Measurements from ENCODE around the gene SIRPD. TPM values are rescaled to one million over a fixed set of nuclear protein-coding genes. Genes with fewer than 3 reads are reported as not detected.
A peak's percentile ranks its signal among the peaks of the same experiment; 100 is the strongest.

Gene SIRPD
- total and polyA plus RNA-seq, 2 of the 13 experiments (the other 11 are each of a cell fraction or from before 2014, with no cell fraction given): not detected

- 43% methylated on average over 6 of the region's 6 CpGs for WGBS (ENCODE audit: low lambda C conversion rate)
- CTCF ChIA-PET (ENCODE audit: low intra/inter-chr PET ratio, low total read pairs): no interaction called here
- Histone ChIP-seq H3K4me1 (ENCODE audit: insufficient read depth, low read length) (no peaks in the 10 kb centered on the region), H3K79me2 (ENCODE audit: insufficient read depth, low read length) (no peaks in the 10 kb centered on the region), H3K36me3 (replicated peaks in 1 of 2; ENCODE audit: control insufficient read depth in 1 of 2, insufficient read depth in 2 of 2, low read length in 2 of 2) (no peaks in the 10 kb centered on the region), H3K9me3 (ENCODE audit: low read length) (no peaks in the 10 kb centered on the region), H4K20me1 (ENCODE audit: insufficient read depth, low read length) (no peaks in the 10 kb centered on the region), H3K27me3 (ENCODE audit: control insufficient read depth in 1 of 2, insufficient read depth in 2 of 2, low read length in 2 of 2) (no peaks in the 10 kb centered on the region; a peak in 1 of 5 replicates), H2AFZ (ENCODE audit: low read length) (no peak overlapping the region), H3K27ac (ENCODE audit: extremely low read length, insufficient read depth, low read length) (no peak overlapping the region), H3K4me2 (ENCODE audit: low read depth, low read length) (no peak overlapping the region), H3K4me3 (replicated peaks in 1 of 3; ENCODE audit: insufficient read depth in 1 of 3, low read depth in 2 of 3, low read length in 3 of 3) (no peak overlapping the region), H3K9ac (ENCODE audit: insufficient read depth, low read depth, low read length) (no peak overlapping the region)
- intact Hi-C loops (cut with micrococcal nuclease; ENCODE audit: unreplicated experiment) (no loop called here), in situ Hi-C loops (cut with HindIII; ENCODE audit: extremely low pct_ligation_motif_present, low pct_unique_long_range_greater_than_20kb) (no loop called here)
- POLR2A ChIA-PET: no interaction called here
- no peak; the same call in 2 of the 3 replicates for ATAC-seq
- DNase-seq (ENCODE audit: low spot score): peak; percentile 0
- FAIRE-seq: no peak
- BruUV-seq (replicated peaks): no TSS peak
- TF ChIP-seq ELF3 (CRISPR knock-in tag; IDR thresholded peaks at IDR 0.05) (no peak), GATAD2A (CRISPR knock-in tag; IDR thresholded peaks at IDR 0.05) (no peak), PLRG1 (conservative IDR thresholded peaks at IDR 0.05) (no peak), ZNF639 (CRISPR knock-in tag; conservative IDR thresholded peaks at IDR 0.05) (no peak), ZNF607 (CRISPR knock-in tag; IDR thresholded peaks at IDR 0.05; ENCODE audit: borderline replicate concordance) (no peak), ZSCAN21 (CRISPR knock-in tag; IDR thresholded peaks at IDR 0.05; ENCODE audit: borderline replicate concordance) (no peak), TAF1 (CRISPR knock-in tag; IDR thresholded peaks at IDR 0.05) (no peak), ZNF235 (CRISPR knock-in tag; IDR thresholded peaks at IDR 0.05; ENCODE audit: borderline replicate concordance) (no peak), ZC3H13 (CRISPR knock-in tag; IDR thresholded peaks at IDR 0.05) (no peak), SP140L (CRISPR knock-in tag; IDR thresholded peaks at IDR 0.05; ENCODE audit: borderline replicate concordance) (no peak), MEIS2 (CRISPR knock-in tag; IDR thresholded peaks at IDR 0.05) (no peak)
- TF ChIP-seq, protein P1, sequence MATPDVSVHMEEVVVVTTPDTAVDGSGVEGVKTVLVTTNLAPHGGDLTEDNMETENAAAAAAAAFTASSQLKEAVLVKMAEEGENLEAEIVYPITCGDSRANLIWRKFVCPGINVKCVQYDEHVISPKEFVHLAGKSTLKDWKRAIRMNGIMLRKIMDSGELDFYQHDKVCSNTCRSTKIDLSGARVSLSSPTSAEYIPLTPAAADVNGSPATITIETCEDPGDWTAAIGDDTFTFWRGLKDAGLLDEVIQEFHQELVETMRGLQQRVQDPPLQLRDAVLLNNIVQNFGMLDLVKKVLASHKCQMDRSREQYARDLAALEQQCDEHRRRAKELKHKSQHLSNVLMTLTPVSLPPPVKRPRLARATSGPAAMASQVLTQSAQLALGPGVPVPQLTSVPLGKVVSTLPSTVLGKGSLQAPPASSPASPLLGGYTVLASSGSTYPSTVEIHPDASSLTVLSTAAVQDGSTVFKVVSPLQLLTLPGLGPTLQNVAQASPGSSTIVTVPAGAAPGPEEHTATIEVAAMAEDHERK (CRISPR knock-in tag; IDR thresholded peaks at IDR 0.05; ENCODE audit: low read depth): no peak
- TF ChIP-seq, protein P2, sequence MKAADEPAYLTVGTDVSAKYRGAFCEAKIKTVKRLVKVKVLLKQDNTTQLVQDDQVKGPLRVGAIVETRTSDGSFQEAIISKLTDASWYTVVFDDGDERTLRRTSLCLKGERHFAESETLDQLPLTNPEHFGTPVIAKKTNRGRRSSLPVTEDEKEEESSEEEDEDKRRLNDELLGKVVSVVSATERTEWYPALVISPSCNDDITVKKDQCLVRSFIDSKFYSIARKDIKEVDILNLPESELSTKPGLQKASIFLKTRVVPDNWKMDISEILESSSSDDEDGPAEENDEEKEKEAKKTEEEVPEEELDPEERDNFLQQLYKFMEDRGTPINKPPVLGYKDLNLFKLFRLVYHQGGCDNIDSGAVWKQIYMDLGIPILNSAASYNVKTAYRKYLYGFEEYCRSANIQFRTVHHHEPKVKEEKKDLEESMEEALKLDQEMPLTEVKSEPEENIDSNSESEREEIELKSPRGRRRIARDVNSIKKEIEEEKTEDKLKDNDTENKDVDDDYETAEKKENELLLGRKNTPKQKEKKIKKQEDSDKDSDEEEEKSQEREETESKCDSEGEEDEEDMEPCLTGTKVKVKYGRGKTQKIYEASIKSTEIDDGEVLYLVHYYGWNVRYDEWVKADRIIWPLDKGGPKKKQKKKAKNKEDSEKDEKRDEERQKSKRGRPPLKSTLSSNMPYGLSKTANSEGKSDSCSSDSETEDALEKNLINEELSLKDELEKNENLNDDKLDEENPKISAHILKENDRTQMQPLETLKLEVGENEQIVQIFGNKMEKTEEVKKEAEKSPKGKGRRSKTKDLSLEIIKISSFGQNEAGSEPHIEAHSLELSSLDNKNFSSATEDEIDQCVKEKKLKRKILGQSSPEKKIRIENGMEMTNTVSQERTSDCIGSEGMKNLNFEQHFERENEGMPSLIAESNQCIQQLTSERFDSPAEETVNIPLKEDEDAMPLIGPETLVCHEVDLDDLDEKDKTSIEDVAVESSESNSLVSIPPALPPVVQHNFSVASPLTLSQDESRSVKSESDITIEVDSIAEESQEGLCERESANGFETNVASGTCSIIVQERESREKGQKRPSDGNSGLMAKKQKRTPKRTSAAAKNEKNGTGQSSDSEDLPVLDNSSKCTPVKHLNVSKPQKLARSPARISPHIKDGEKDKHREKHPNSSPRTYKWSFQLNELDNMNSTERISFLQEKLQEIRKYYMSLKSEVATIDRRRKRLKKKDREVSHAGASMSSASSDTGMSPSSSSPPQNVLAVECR (CRISPR knock-in tag; IDR thresholded peaks at IDR 0.05; ENCODE audit: borderline replicate concordance): no peak
- TF ChIP-seq, protein P3, sequence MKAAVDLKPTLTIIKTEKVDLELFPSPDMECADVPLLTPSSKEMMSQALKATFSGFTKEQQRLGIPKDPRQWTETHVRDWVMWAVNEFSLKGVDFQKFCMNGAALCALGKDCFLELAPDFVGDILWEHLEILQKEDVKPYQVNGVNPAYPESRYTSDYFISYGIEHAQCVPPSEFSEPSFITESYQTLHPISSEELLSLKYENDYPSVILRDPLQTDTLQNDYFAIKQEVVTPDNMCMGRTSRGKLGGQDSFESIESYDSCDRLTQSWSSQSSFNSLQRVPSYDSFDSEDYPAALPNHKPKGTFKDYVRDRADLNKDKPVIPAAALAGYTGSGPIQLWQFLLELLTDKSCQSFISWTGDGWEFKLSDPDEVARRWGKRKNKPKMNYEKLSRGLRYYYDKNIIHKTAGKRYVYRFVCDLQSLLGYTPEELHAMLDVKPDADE (CRISPR knock-in tag; IDR thresholded peaks at IDR 0.05): no peak
Measured at GRCh38 chr20:1567392-1568162, 10.1 kb upstream of the SIRPD start.
